ENCODE data around the gene ZSCAN21.
"Not testable (repeated sequence)": the region's sequence is repeated elsewhere in the genome, so short reads cannot be mapped to it uniquely, and the experiment has no call there.

ZSCAN21 gene

GRCh38 chr7:100049441-100050291 lies at the start of gene ZSCAN21:
TSS of gene ZSCAN21 (plus strand) at chr7:100049774. CDS start at chr7:100057007, 7,233 bp downstream.
- peak; percentile 85 for DNase-seq

GRCh38 chr7:100000239-100000638 lies 49.3 kb upstream of the ZSCAN21 start:
- DNase-seq, result no peak

- DNase-seq, result no peak
These were observed 45.6 kb upstream of the ZSCAN21 start for GRCh38 chr7:100003711-100004661.

GRCh38 chr7:100007887-100008286 lies 41.7 kb upstream of the ZSCAN21 start:
- no peak for DNase-seq

GRCh38 chr7:100008525-100008924 lies 41.0 kb upstream of the ZSCAN21 start:
- no peak for DNase-seq

- not testable (repeated sequence) for DNase-seq
These were observed 39.6 kb upstream of the ZSCAN21 start for GRCh38 chr7:100009952-100010351.

GRCh38 chr7:100010901-100011300 lies 38.7 kb upstream of the ZSCAN21 start:
- no peak for DNase-seq

- no peak for DNase-seq
These were observed 38.1 kb upstream of the ZSCAN21 start for GRCh38 chr7:100011516-100011915.

- not testable (repeated sequence) for DNase-seq
These were observed 36.9 kb upstream of the ZSCAN21 start for GRCh38 chr7:100012385-100013327.

GRCh38 chr7:100013328-100013676 lies 36.3 kb upstream of the ZSCAN21 start:
- DNase-seq, result peak; percentile 65

GRCh38 chr7:100015232-100016214 lies 34.1 kb upstream of the ZSCAN21 start, which contains the start of gene ZKSCAN1:
TSS of gene ZKSCAN1 (plus strand) at chr7:100015596. CDS start at chr7:100023507, 7,911 bp downstream.
- peak; percentile 90 for DNase-seq

- DNase-seq, result no peak
These were observed 33.2 kb upstream of the ZSCAN21 start for GRCh38 chr7:100016215-100016901.

- DNase-seq, result no peak
These were observed 32.3 kb upstream of the ZSCAN21 start for GRCh38 chr7:100017300-100017699.

- DNase-seq, result no peak
These were observed 31.7 kb upstream of the ZSCAN21 start for GRCh38 chr7:100017875-100018274.

- no peak for DNase-seq
These were observed 29.7 kb upstream of the ZSCAN21 start for GRCh38 chr7:100019908-100020307.

- DNase-seq, result no peak
These were observed 28.3 kb upstream of the ZSCAN21 start for GRCh38 chr7:100021297-100021696.

GRCh38 chr7:100022621-100023020 lies 27.0 kb upstream of the ZSCAN21 start:
- no peak for DNase-seq

GRCh38 chr7:100023526-100023925 lies 26.0 kb upstream of the ZSCAN21 start:
- DNase-seq, result no peak

- DNase-seq, result no peak
These were observed 25.5 kb upstream of the ZSCAN21 start for GRCh38 chr7:100024020-100024619.

GRCh38 chr7:100027197-100027596 lies 22.4 kb upstream of the ZSCAN21 start:
- no peak for DNase-seq
